Memory B cell (primary cell): ENCODE results near the gene LRRC55.

ENCODE experiments used
- ATAC-seq: fragments of 150-1000 bp; cut with Tn5 transposase; 2 replicates; pipeline ENCODE4 v1.10.0; 2021; ENCODE audit warnings: low read depth, mild to moderate bottlenecking, moderate library complexity
- DNase-seq, 2 donors: peaks; one replicate each; pipeline ENCODE4 v3.0.0; 2022; ENCODE audit warnings: low spot score in 2 of 2
- H3K27ac Mint-ChIP-seq: one replicate; pipeline ENCODE4 v1.8.0; 2022; ENCODE audit warnings: mild to moderate bottlenecking, moderate library complexity, mixed read lengths
- H3K27me3 Mint-ChIP-seq: one replicate; pipeline ENCODE4 v1.8.0; 2022; ENCODE audit warnings: mixed read lengths
- H3K36me3 Mint-ChIP-seq: one replicate; pipeline ENCODE4 v1.8.0; 2022; ENCODE audit warnings: mild to moderate bottlenecking, mixed read lengths
- H3K4me1 Mint-ChIP-seq: one replicate; pipeline ENCODE4 v1.8.0; 2022; ENCODE audit warnings: mixed read lengths
- H3K4me3 Mint-ChIP-seq: one replicate; pipeline ENCODE4 v1.8.0; 2022; ENCODE audit warnings: mild to moderate bottlenecking, moderate library complexity, mixed read lengths
- H3K9me3 Mint-ChIP-seq: one replicate; pipeline ENCODE4 v1.8.0; 2022; ENCODE audit warnings: mixed read lengths

Gene LRRC55

GRCh38 chr11:57224128-57224527 is 42.4 kb downstream of the LRRC55 start:
- Mint-ChIP-seq H3K36me3 (no peaks in the 10 kb centered on the region), H3K27me3 (peaks cover 1% of the 10 kb centered on the region), H3K4me3 (no peak overlapping the region), H3K4me1 (no peaks in the 10 kb centered on the region), H3K27ac (no peak overlapping the region), H3K9me3 (no peaks in the 10 kb centered on the region)
- DNase-seq (no peak), ATAC-seq (no peak)

GRCh38 chr11:57224537-57224936 is 42.8 kb downstream of the LRRC55 start:
- peaks cover 1% of the 10 kb centered on the region for H3K27me3 Mint-ChIP-seq
- H3K4me1 Mint-ChIP-seq, result no peaks in the 10 kb centered on the region
- H3K36me3 Mint-ChIP-seq, result no peaks in the 10 kb centered on the region
- H3K27ac Mint-ChIP-seq, result no peak overlapping the region
- no peak for ATAC-seq
- DNase-seq, result no peak
- no peak overlapping the region for H3K4me3 Mint-ChIP-seq
- H3K9me3 Mint-ChIP-seq, result no peaks in the 10 kb centered on the region

- Mint-ChIP-seq H3K4me1 (peaks cover 9% of the 10 kb centered on the region), H3K9me3 (no peaks in the 10 kb centered on the region), H3K36me3 (no peaks in the 10 kb centered on the region), H3K4me3 (no peak overlapping the region), H3K27me3 (peaks cover 16% of the 10 kb centered on the region), H3K27ac (no peak overlapping the region)
- ATAC-seq (no peak), DNase-seq (no peak)
Observed at GRCh38 chr11:57228600-57228999, 46.8 kb downstream of the LRRC55 start.

GRCh38 chr11:57230316-57230715 is 48.6 kb downstream of the LRRC55 start:
- peaks cover 22% of the 10 kb centered on the region for H3K27me3 Mint-ChIP-seq
- H3K4me1 Mint-ChIP-seq, result peaks cover 9% of the 10 kb centered on the region

GRCh38 chr11:57230791-57231538 is 49.2 kb downstream of the LRRC55 start:
- no peak for ATAC-seq
- peaks cover 24% of the 10 kb centered on the region for H3K27me3 Mint-ChIP-seq
- no peak overlapping the region for H3K4me3 Mint-ChIP-seq
- H3K27ac Mint-ChIP-seq, result no peak overlapping the region
- H3K9me3 Mint-ChIP-seq, result no peaks in the 10 kb centered on the region
- peaks cover 9% of the 10 kb centered on the region for H3K4me1 Mint-ChIP-seq
- H3K36me3 Mint-ChIP-seq, result no peaks in the 10 kb centered on the region
- no peak for DNase-seq

More at GRCh38 chr11:57230316-57230715, 48.6 kb downstream of the LRRC55 start:
- DNase-seq (no peak), ATAC-seq (no peak)
- no peaks in the 10 kb centered on the region for H3K36me3 Mint-ChIP-seq
- no peaks in the 10 kb centered on the region for H3K9me3 Mint-ChIP-seq
- H3K4me3 Mint-ChIP-seq, result no peak overlapping the region
- H3K27ac Mint-ChIP-seq, result no peak overlapping the region

GRCh38 chr11:57231539-57232253 is 49.9 kb downstream of the LRRC55 start:
- no peaks in the 10 kb centered on the region for H3K36me3 Mint-ChIP-seq
- peaks cover 26% of the 10 kb centered on the region for H3K27me3 Mint-ChIP-seq
- H3K4me3 Mint-ChIP-seq, result no peak overlapping the region
- no peak overlapping the region for H3K27ac Mint-ChIP-seq
- H3K4me1 Mint-ChIP-seq, result peaks cover 9% of the 10 kb centered on the region
- ATAC-seq, result no peak
- H3K9me3 Mint-ChIP-seq, result no peaks in the 10 kb centered on the region
- DNase-seq, result no peak

GRCh38 chr11:57233702-57234101 is 51.9 kb downstream of the LRRC55 start:
- Mint-ChIP-seq H3K27ac (no peak overlapping the region), H3K4me3 (no peak overlapping the region), H3K36me3 (no peaks in the 10 kb centered on the region), H3K27me3 (peaks cover 33% of the 10 kb centered on the region), H3K4me1 (peaks cover 9% of the 10 kb centered on the region), H3K9me3 (no peaks in the 10 kb centered on the region)
- ATAC-seq, result no peak
- no peak for DNase-seq

- H3K27ac Mint-ChIP-seq, result no peak overlapping the region
- H3K36me3 Mint-ChIP-seq, result no peaks in the 10 kb centered on the region
- H3K27me3 Mint-ChIP-seq, result peaks cover 33% of the 10 kb centered on the region
- H3K4me1 Mint-ChIP-seq, result peaks cover 9% of the 10 kb centered on the region
- no peak overlapping the region for H3K4me3 Mint-ChIP-seq
- no peak for DNase-seq
- no peaks in the 10 kb centered on the region for H3K9me3 Mint-ChIP-seq
- no peak for ATAC-seq
Observed at GRCh38 chr11:57235761-57236703, 54.3 kb downstream of the LRRC55 start.

GRCh38 chr11:57237204-57237681 is 55.5 kb downstream of the LRRC55 start, which contains the start of gene APLNR:
APLNR (minus strand) TSS chr11:57237250; CDS start chr11:57237004, 246 bp downstream.
- Mint-ChIP-seq H3K27ac (no peak within 1 kb of the TSS), H3K9me3 (no peaks in the 10 kb centered on the region), H3K36me3 (no peaks in the 10 kb centered on the region), H3K4me1 (no peaks in the 10 kb centered on the region), H3K4me3 (no peak within 1 kb of the TSS), H3K27me3 (peaks cover 27% of the 10 kb centered on the region)
- no peak for ATAC-seq
- no peak for DNase-seq

GRCh38 chr11:57239348-57239747 is 57.6 kb downstream of the LRRC55 start:
- no peak overlapping the region for H3K4me3 Mint-ChIP-seq
- ATAC-seq (no peak), DNase-seq (no peak)
- H3K36me3 Mint-ChIP-seq, result no peaks in the 10 kb centered on the region
- H3K4me1 Mint-ChIP-seq, result no peaks in the 10 kb centered on the region
- H3K27ac Mint-ChIP-seq, result no peak overlapping the region
- no peaks in the 10 kb centered on the region for H3K9me3 Mint-ChIP-seq
- peaks cover 20% of the 10 kb centered on the region for H3K27me3 Mint-ChIP-seq

GRCh38 chr11:57240007-57240406 is 58.3 kb downstream of the LRRC55 start:
- H3K4me1 Mint-ChIP-seq, result peaks cover 4% of the 10 kb centered on the region
- ATAC-seq, result no peak
- DNase-seq, result no peak
- H3K4me3 Mint-ChIP-seq, result no peak overlapping the region
- no peaks in the 10 kb centered on the region for H3K9me3 Mint-ChIP-seq
- no peak overlapping the region for H3K27ac Mint-ChIP-seq
- H3K27me3 Mint-ChIP-seq, result peaks cover 18% of the 10 kb centered on the region
- no peaks in the 10 kb centered on the region for H3K36me3 Mint-ChIP-seq

- no peak for ATAC-seq
- Mint-ChIP-seq H3K9me3 (no peaks in the 10 kb centered on the region), H3K36me3 (no peaks in the 10 kb centered on the region), H3K27ac (no peak overlapping the region), H3K4me3 (no peak overlapping the region), H3K4me1 (peaks cover 4% of the 10 kb centered on the region), H3K27me3 (peaks cover 17% of the 10 kb centered on the region)
- no peak for DNase-seq
Observed at GRCh38 chr11:57240757-57241156, 59.0 kb downstream of the LRRC55 start.
